HepG2 (cell line): ENCODE measurements around the gene CSNK1D. TPM values are rescaled to one million over a fixed set of nuclear protein-coding genes. Genes with fewer than 3 reads are reported as not detected.
A peak's percentile ranks its signal among the peaks of the same experiment; 100 is the strongest.

Experiments
- ATAD3A ChIP-seq: sonication (generic); formaldehyde crosslinking; IDR thresholded peaks from 2 replicates; pipeline ENCODE4 v1.4.0; 2020; ENCODE audit warnings: missing genetic modification reagents
- HNF4G ChIP-seq, 2 experiments: sonication (generic) in 1 of 2; formaldehyde crosslinking in 1 of 2; IDR thresholded peaks; 2 replicates each; pipeline versions ENCODE4 v1.4.0 to v1.6.1; 2011 to 2020; ENCODE audit warnings: borderline replicate concordance in 2 of 2, low read depth in 2 of 2, mild to moderate bottlenecking in 2 of 2, low read length in 1 of 2, missing genetic modification reagents in 1 of 2, moderate library complexity in 1 of 2
- KMT2A ChIP-seq: sonication (generic); formaldehyde crosslinking; IDR thresholded peaks from 2 replicates; pipeline ENCODE4 v1.4.0; 2020; ENCODE audit warnings: missing genetic modification reagents
- MATR3 ChIP-seq: sonication (generic); formaldehyde crosslinking; IDR thresholded peaks from 2 replicates; pipeline ENCODE4 v1.4.0; 2020; ENCODE audit warnings: missing genetic modification reagents
- MED13 ChIP-seq: sonication (generic); formaldehyde crosslinking; IDR thresholded peaks from 2 replicates; pipeline ENCODE4 v1.5.0; 2020; ENCODE audit warnings: missing genetic modification reagents
- RXRA ChIP-seq: sonication (generic); formaldehyde crosslinking; IDR thresholded peaks from 2 replicates; pipeline ENCODE4 v1.5.1; 2020; ENCODE audit warnings: missing genetic modification reagents
- TMF1 ChIP-seq: sonication (generic); formaldehyde crosslinking; IDR thresholded peaks from 2 replicates; pipeline ENCODE4 v1.8.1; 2022; ENCODE audit warnings: low read depth, missing genetic modification reagents
- ZNF282 ChIP-seq: fragments of 450-650 bp; IDR thresholded peaks from 2 replicates; pipeline ENCODE4 v1.6.1; 2018; ENCODE audit not compliant: partially characterized antibody
- polyA plus RNA-seq, 8 experiments: library from polyadenylated mRNA; depleted of rRNA in 3 of 8; stranded (reverse) in 7 of 8; unstranded in 1 of 8; fragments of >200 nt; fragmentation: Illumina TruSeq in 4 of 8; extraction: Trizol in 4 of 8; gene quantifications; 2 replicates each; pipeline versions ENCODE4 v1.2.1 to v1.2.3, GENCODE V29; 2011 to 2016; ENCODE audit warnings: low read depth in 4 of 8, missing spikeins in 1 of 8, mixed read lengths in 1 of 8; ENCODE audit not compliant: insufficient read depth in 1 of 8
- total RNA-seq, 5 experiments: library from RNA; depleted of rRNA; stranded (reverse); fragments of >200 nt; fragmentation: Illumina TruSeq; extraction: Trizol; gene quantifications; 2 replicates each; pipeline ENCODE4 v1.2.3, GENCODE V29; 2016; ENCODE audit warnings: low read depth in 1 of 5
- TF ChIP-seq, protein P1 (sequence below): sonication (generic); formaldehyde crosslinking; IDR thresholded peaks from 2 replicates; pipeline ENCODE4 v1.9.0; 2021; ENCODE audit warnings: missing genetic modification reagents, borderline replicate concordance
- TF ChIP-seq, protein P2 (sequence below): sonication (generic); formaldehyde crosslinking; IDR thresholded peaks from 2 replicates; pipeline ENCODE4 v1.4.0; 2020; ENCODE audit warnings: missing genetic modification reagents, mild to moderate bottlenecking, borderline replicate concordance
- TF ChIP-seq, protein P3 (sequence below): IDR thresholded peaks from 2 replicates; pipeline ENCODE4 v1.6.1; 2016; ENCODE audit warnings: mild to moderate bottlenecking
- TF ChIP-seq, protein P4 (sequence below): sonication (generic); formaldehyde crosslinking; IDR thresholded peaks from 2 replicates; pipeline ENCODE4 v1.4.0; 2020; ENCODE audit warnings: mild to moderate bottlenecking, low read depth, missing genetic modification reagents
- TF ChIP-seq, protein P5 (sequence below): sonication (generic); formaldehyde crosslinking; conservative IDR thresholded peaks from 2 replicates; pipeline ENCODE4 v1.4.0; 2020; ENCODE audit warnings: missing genetic modification reagents
- TF ChIP-seq, protein P6 (sequence below): sonication (generic); formaldehyde crosslinking; IDR thresholded peaks from 2 replicates; pipeline ENCODE4 v1.4.0; 2020; ENCODE audit warnings: missing genetic modification reagents
- TF ChIP-seq, protein P7 (sequence below): sonication (generic); formaldehyde crosslinking; IDR thresholded peaks from 2 replicates; pipeline ENCODE4 v1.5.0; 2020; ENCODE audit warnings: missing genetic modification reagents

The CSNK1D gene
- total and polyA plus RNA-seq, 2 of the 13 experiments (the other 11 are each of a cell fraction or from before 2014, with no cell fraction given), result 31.5 to 128 TPM

DNA sequence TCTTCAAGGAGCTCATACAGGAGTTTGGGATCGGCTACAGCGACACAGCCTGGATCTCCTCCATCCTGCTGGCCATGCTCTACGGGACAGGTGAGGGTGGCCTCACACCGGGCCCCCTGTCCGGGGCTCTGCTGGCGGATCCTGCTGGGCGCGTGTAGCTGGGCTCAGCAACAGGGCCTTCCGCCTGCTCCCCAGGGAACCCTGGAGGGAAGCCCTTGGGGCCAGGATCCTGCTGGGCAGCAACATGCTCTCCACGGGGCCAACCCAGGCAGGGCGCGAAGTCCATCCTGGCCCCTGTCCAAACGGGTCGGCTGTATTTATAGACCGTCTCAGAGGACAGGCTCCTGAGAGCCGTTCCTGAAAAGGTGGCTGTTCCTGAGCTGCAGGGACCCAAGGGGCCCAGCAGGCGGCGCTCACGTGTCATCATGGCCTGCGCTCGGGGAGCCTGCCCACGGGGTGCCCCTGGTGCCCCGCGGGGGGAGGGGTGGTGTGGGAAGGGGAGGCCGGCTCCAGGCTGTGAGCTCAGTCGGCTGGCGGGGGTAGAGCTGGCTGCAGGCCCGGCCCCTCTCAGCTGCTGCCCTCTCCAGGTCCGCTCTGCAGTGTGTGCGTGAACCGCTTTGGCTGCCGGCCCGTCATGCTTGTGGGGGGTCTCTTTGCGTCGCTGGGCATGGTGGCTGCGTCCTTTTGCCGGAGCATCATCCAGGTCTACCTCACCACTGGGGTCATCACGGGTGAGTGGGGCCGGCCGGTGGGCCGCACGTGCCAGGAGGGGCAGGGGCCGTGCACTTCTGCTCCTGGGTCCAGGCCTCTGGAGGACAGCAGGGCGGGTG is 37.1 kb downstream of the CSNK1D start (continued):
- TF ChIP-seq, protein P1, sequence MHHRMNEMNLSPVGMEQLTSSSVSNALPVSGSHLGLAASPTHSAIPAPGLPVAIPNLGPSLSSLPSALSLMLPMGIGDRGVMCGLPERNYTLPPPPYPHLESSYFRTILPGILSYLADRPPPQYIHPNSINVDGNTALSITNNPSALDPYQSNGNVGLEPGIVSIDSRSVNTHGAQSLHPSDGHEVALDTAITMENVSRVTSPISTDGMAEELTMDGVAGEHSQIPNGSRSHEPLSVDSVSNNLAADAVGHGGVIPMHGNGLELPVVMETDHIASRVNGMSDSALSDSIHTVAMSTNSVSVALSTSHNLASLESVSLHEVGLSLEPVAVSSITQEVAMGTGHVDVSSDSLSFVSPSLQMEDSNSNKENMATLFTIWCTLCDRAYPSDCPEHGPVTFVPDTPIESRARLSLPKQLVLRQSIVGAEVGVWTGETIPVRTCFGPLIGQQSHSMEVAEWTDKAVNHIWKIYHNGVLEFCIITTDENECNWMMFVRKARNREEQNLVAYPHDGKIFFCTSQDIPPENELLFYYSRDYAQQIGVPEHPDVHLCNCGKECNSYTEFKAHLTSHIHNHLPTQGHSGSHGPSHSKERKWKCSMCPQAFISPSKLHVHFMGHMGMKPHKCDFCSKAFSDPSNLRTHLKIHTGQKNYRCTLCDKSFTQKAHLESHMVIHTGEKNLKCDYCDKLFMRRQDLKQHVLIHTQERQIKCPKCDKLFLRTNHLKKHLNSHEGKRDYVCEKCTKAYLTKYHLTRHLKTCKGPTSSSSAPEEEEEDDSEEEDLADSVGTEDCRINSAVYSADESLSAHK (CRISPR knock-in tag), result peak; percentile 66; the same call in 1 of the 2 replicates
- TF ChIP-seq KMT2A (CRISPR knock-in tag), result peak; percentile 67; the same call in 1 of the 2 replicates
- TF ChIP-seq, protein P2, sequence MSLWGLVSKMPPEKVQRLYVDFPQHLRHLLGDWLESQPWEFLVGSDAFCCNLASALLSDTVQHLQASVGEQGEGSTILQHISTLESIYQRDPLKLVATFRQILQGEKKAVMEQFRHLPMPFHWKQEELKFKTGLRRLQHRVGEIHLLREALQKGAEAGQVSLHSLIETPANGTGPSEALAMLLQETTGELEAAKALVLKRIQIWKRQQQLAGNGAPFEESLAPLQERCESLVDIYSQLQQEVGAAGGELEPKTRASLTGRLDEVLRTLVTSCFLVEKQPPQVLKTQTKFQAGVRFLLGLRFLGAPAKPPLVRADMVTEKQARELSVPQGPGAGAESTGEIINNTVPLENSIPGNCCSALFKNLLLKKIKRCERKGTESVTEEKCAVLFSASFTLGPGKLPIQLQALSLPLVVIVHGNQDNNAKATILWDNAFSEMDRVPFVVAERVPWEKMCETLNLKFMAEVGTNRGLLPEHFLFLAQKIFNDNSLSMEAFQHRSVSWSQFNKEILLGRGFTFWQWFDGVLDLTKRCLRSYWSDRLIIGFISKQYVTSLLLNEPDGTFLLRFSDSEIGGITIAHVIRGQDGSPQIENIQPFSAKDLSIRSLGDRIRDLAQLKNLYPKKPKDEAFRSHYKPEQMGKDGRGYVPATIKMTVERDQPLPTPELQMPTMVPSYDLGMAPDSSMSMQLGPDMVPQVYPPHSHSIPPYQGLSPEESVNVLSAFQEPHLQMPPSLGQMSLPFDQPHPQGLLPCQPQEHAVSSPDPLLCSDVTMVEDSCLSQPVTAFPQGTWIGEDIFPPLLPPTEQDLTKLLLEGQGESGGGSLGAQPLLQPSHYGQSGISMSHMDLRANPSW, result peak; percentile 97
- TF ChIP-seq ZNF282, result no peak
- no peak for TF ChIP-seq MATR3 (CRISPR knock-in tag)
- TF ChIP-seq, protein P3, sequence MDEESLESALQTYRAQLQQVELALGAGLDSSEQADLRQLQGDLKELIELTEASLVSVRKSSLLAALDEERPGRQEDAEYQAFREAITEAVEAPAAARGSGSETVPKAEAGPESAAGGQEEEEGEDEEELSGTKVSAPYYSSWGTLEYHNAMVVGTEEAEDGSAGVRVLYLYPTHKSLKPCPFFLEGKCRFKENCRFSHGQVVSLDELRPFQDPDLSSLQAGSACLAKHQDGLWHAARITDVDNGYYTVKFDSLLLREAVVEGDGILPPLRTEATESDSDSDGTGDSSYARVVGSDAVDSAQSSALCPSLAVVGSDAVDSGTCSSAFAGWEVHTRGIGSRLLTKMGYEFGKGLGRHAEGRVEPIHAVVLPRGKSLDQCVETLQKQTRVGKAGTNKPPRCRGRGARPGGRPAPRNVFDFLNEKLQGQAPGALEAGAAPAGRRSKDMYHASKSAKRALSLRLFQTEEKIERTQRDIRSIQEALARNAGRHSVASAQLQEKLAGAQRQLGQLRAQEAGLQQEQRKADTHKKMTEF (CRISPR knock-in tag), result peak; percentile 97
- TF ChIP-seq RXRA, result peak; percentile 89
- TF ChIP-seq, protein P4, sequence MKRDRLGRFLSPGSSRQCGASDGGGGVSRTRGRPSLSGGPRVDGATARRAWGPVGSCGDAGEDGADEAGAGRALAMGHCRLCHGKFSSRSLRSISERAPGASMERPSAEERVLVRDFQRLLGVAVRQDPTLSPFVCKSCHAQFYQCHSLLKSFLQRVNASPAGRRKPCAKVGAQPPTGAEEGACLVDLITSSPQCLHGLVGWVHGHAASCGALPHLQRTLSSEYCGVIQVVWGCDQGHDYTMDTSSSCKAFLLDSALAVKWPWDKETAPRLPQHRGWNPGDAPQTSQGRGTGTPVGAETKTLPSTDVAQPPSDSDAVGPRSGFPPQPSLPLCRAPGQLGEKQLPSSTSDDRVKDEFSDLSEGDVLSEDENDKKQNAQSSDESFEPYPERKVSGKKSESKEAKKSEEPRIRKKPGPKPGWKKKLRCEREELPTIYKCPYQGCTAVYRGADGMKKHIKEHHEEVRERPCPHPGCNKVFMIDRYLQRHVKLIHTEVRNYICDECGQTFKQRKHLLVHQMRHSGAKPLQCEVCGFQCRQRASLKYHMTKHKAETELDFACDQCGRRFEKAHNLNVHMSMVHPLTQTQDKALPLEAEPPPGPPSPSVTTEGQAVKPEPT (CRISPR knock-in tag), result peak; percentile 98
- no peak for TF ChIP-seq ATAD3A (CRISPR knock-in tag)
- TF ChIP-seq HNF4G (IDR thresholded peaks at IDR 0.05; ENCODE audit: borderline replicate concordance, low read depth, low read length), result peak; percentile 83
- peak; percentile 98 for TF ChIP-seq HNF4G (CRISPR knock-in tag; IDR thresholded peaks at IDR 0.05; ENCODE audit: borderline replicate concordance, low read depth)
- peak; percentile 92 for TF ChIP-seq MED13 (CRISPR knock-in tag)
- peak; percentile 98 for TF ChIP-seq TMF1 (CRISPR knock-in tag)
- TF ChIP-seq, protein P5, sequence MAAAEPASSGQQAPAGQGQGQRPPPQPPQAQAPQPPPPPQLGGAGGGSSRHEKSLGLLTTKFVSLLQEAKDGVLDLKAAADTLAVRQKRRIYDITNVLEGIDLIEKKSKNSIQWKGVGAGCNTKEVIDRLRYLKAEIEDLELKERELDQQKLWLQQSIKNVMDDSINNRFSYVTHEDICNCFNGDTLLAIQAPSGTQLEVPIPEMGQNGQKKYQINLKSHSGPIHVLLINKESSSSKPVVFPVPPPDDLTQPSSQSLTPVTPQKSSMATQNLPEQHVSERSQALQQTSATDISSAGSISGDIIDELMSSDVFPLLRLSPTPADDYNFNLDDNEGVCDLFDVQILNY (CRISPR knock-in tag), result peak; percentile 66; the same call in 1 of the 2 replicates
- TF ChIP-seq, protein P6, sequence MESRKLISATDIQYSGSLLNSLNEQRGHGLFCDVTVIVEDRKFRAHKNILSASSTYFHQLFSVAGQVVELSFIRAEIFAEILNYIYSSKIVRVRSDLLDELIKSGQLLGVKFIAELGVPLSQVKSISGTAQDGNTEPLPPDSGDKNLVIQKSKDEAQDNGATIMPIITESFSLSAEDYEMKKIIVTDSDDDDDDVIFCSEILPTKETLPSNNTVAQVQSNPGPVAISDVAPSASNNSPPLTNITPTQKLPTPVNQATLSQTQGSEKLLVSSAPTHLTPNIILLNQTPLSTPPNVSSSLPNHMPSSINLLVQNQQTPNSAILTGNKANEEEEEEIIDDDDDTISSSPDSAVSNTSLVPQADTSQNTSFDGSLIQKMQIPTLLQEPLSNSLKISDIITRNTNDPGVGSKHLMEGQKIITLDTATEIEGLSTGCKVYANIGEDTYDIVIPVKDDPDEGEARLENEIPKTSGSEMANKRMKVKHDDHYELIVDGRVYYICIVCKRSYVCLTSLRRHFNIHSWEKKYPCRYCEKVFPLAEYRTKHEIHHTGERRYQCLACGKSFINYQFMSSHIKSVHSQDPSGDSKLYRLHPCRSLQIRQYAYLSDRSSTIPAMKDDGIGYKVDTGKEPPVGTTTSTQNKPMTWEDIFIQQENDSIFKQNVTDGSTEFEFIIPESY (CRISPR knock-in tag), result peak; percentile 99
- TF ChIP-seq, protein P7, sequence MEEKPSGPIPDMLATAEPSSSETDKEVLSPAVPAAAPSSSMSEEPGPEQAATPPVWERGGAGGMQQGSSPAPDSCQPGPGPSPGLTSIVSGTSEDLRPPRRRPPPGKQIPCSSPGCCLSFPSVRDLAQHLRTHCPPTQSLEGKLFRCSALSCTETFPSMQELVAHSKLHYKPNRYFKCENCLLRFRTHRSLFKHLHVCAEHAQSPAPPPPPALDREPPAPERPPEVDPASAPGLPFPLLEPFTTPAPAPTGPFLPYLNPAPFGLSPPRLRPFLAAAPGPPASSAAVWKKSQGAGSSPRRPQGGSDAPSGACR, result no peak
